GM12865 (cell line): ENCODE results near the gene SYNE1.
A peak's percentile ranks its signal among the peaks of the same experiment; 100 is the strongest.

ENCODE experiments used
- DNase-seq: peaks from one replicate; pipeline ENCODE4 v3.0.0; 2010; ENCODE audit warnings: low read depth
- H3K4me3 ChIP-seq: 2 replicates; pipeline ENCODE4 v1.5.1; 2011; ENCODE audit warnings: mild to moderate bottlenecking, low read depth, low read length, control low read depth
- CTCF ChIP-seq: IDR thresholded peaks from 2 replicates; pipeline ENCODE4 v1.5.1; 2011; ENCODE audit warnings: low read length, control low read depth, low read depth, inconsistent platforms; ENCODE audit not compliant: insufficient read depth; ENCODE audit errors: missing control alignments

SYNE1 gene

GRCh38 chr6:152371775-152372174 is 265.4 kb downstream of the SYNE1 start:
- DNase-seq, result no peak
- TF ChIP-seq CTCF, result no peak
- H3K4me3 ChIP-seq, result no peak overlapping the region

GRCh38 chr6:152368751-152369624 is 268.2 kb downstream of the SYNE1 start:
- TF ChIP-seq CTCF, result no peak
- DNase-seq, result no peak
- no peak overlapping the region for H3K4me3 ChIP-seq

- no peak for TF ChIP-seq CTCF
These were observed 272.3 kb downstream of the SYNE1 start for GRCh38 chr6:152364866-152365265.

GRCh38 chr6:152360034-152360433 is 277.1 kb downstream of the SYNE1 start:
- no peak overlapping the region for H3K4me3 ChIP-seq
- no peak for DNase-seq
- TF ChIP-seq CTCF, result no peak

More at GRCh38 chr6:152364866-152365265, 272.3 kb downstream of the SYNE1 start:
- no peak overlapping the region for H3K4me3 ChIP-seq
- no peak for DNase-seq

- peak; percentile 44 for DNase-seq
- no peak overlapping the region for H3K4me3 ChIP-seq
- peak; percentile 36 for TF ChIP-seq CTCF
These were observed 280.5 kb downstream of the SYNE1 start for GRCh38 chr6:152356662-152357061.

GRCh38 chr6:152356016-152356415 is 281.1 kb downstream of the SYNE1 start:
- TF ChIP-seq CTCF, result no peak
- no peak overlapping the region for H3K4me3 ChIP-seq
- DNase-seq, result no peak
